GM10266 (cell line): Measurements from ENCODE around the gene CDH18.
"Not testable (repeated sequence)": the region's sequence is repeated elsewhere in the genome, so short reads cannot be mapped to it uniquely, and the experiment has no call there.

Source experiments
- DNase-seq: peaks from one replicate; pipeline ENCODE4 v3.0.0; 2012; ENCODE audit errors: extremely low spot score
- CTCF ChIP-seq: IDR thresholded peaks from 2 replicates; pipeline ENCODE4 v1.5.1; 2012; ENCODE audit warnings: mild to moderate bottlenecking, low read depth; ENCODE audit not compliant: control insufficient read depth, insufficient read depth; ENCODE audit errors: missing control alignments

Gene CDH18

DNA sequence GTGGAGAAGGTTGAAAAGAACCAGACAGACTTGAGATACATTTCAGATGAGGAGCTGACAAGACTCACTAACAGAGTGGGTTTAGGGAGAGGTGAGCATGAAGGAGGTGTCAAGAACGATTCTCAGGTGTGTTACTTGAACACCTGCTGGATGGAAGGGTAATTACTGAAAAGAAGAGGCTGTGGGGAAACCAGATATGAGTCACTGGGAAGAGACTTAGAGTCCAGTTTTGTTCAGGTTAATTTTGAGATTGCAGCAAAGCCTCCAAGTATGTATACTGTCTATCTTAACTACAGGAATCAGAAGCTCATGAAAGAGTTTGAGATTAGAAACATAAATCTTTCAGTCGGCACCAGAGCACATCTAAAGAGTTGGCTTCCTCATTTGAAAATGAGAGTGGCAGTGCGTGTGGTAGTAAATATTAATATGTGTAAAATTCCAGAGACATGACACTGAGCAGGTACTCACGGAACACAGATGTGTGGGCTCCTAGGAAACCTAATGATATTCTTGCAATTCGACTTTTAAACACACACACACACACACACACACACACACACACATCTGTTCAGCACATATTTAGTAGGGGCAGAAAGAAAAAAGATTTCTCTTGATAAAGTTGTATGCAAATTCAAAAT, 197.1 kb downstream of the CDH18 start:
- TF ChIP-seq CTCF: no peak
- no peak for DNase-seq

DNA sequence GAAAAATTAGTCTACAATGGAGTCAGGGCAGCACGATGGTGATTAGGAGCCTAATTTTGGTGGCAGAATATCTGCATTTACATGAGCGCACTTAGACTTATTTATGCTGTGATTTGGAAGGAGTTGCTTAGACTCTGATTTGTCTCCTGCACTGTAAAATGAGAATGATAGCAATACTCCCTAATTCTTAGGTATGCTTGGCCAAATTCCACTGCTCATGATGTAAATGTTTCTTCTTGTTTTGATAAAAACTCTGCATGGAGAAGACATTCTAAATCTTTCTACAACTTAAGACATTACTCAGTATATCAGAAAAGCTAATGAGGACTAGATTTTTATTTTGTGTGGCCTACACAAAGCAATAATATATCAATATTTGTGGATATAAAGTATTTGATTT, 205.4 kb downstream of the CDH18 start:
- no peak for DNase-seq
- TF ChIP-seq CTCF: no peak

GRCh38 chr5:19777363-19777762, 210.6 kb downstream of the CDH18 start:
- no peak for TF ChIP-seq CTCF
- no peak for DNase-seq

DNA sequence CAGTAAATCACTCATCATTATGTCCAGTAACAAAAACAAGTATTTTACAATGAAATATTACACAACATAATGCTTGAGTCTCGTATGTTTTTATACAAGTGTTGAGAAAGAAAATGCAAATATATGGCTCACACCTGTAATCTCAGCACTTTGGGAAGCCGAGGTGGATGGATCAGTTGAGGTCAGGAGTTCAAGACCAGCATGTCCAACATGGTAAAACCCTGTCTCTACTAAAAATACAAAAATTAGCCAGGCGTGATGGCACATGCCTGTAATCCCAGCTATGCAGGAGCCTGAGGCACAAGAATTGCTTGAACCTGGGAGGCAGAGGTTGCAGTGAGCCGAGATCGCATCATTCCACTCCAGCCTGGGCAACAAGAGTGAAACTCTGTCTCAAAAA, 211.1 kb downstream of the CDH18 start:
- not testable (repeated sequence) for DNase-seq

DNA sequence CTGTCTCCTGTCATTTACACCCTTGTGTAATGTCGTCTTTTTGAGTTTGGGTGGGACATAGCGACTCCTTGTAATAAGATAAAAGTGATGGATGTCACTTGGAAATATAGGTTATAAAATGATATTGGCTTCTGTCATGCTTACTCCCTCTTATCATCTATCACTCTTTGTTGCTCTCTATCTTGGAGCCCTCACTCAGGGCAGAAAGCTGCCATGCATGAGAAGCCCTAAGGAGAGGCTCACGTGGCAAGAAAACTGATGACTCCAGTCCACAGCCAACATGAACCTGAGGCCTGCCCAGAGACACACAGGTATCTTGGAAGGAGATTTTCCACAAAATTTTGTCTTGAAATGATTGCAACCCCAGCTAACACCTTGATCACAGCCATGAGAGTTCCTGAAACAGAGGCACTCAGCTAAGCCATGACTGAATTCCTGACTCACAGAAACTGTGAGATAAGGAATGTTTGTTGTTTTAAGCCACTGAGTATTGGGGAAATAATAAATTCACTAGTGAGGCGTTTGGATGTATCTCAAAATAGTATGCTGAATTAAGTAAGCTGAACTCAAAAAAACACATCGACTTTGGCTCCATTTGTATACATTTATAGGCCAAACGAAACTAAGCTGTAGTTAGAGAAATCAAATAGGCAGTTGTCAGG, 216.7 kb downstream of the CDH18 start:
- no peak for TF ChIP-seq CTCF
- no peak for DNase-seq

DNA sequence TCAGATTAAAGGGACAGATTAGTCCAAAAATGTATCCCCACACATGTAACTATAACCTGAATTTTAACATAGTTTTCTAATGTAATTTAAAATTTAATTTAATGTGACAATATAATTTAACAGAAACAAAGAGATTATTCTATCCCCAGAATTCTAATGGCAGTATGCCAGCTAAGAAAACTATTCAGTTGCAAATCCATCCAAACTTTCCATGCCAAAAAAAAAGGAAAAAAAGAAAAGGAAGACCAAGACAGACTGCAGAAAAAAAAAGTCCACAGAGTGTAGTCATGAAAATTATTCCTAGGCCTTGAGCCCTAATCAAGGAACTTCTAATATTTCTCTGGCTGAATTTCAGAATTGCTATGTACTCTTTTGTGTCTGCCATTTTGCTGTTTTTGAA, 217.6 kb downstream of the CDH18 start:
- TF ChIP-seq CTCF: no peak
- DNase-seq: no peak

DNA sequence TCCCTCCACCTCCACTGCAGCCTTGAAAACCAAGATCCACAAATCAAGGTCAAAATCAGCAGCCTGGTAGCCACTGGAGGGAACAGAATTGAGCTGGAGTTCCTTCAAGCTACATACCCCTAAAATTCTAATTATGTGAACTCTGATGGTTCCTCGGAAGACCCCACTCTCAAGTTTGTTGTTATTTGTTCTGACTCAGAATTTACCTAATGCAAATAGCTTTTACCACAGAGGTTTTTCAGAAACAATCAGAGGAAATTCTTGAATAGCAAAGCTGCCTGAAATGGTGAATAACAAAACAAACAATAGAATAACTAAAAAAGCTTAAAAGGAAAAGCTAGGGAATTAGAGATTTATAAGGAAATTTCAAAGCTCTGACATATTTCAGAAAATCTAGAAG, 220.0 kb downstream of the CDH18 start:
- TF ChIP-seq CTCF: no peak
- no peak for DNase-seq

- TF ChIP-seq CTCF: no peak
- no peak for DNase-seq
Observed at GRCh38 chr5:19753579-19753978, 234.4 kb downstream of the CDH18 start.
